HCT116 (cell line): ENCODE results near the gene SOST. TPM values are rescaled to one million over a fixed set of nuclear protein-coding genes. Genes with fewer than 3 reads are reported as not detected.

Source experiments
- ATAC-seq: fragments of 200-7000 bp; cut with Tn5 transposase; 2 replicates; pipeline ENCODE4 v1.9.1; 2020; ENCODE audit warnings: mild to moderate bottlenecking, moderate library complexity
- BruUV-seq: library from RNA; stranded (reverse); fragments of 400-500 nt; replicated peaks from 2 replicates; lab custom pipeline; 2021; lab: Mats Ljungman, UMichigan
- CTCF ChIA-PET: fragments of 300-600 bp; sonication (Branson Sonifier 250); formaldehyde crosslinking; loops from one replicate; lab custom pipeline; 2021; ENCODE audit warnings: antibody characterized with exemption; lab: Charles Lee
- POLR2A ChIA-PET: fragments of 300-600, 350-600 bp; sonication (Branson Sonifier 250); formaldehyde crosslinking; loops from one replicate; lab custom pipeline; 2021; ENCODE audit warnings: antibody characterized with exemption; lab: Charles Lee
- RAD21 ChIA-PET, 2 experiments: fragments of 300-600 bp; sonication (Branson Sonifier 250); formaldehyde crosslinking; loops; one replicate each; lab custom pipeline; 2023; ENCODE audit warnings: low total read pairs in 2 of 2; ENCODE audit not compliant: uncharacterized antibody in 2 of 2, unreplicated experiment in 2 of 2, low non-redundant PET in 1 of 2; lab: Charles Lee
- DNase-seq: peaks from one replicate; pipeline ENCODE4 v3.0.0-alpha.2; 2010; ENCODE audit warnings: low read depth, low spot score
- H2AFZ ChIP-seq: fragments of 200-600 bp; shearing (Covaris generic), sonication (generic); 2 replicates; pipeline ENCODE4 v1.6.1; 2017; ENCODE audit warnings: low read depth, mixed run types, mixed read lengths, antibody characterized with exemption, low read length; ENCODE audit not compliant: poor library complexity, severe bottlenecking
- H3K27ac ChIP-seq: 2 replicates; pipeline ENCODE4 v1.5.1; 2012; ENCODE audit warnings: low read depth, low read length
- H3K27me3 ChIP-seq: fragments of 200-600 bp; sonication (generic); 2 replicates; pipeline ENCODE4 v1.6.1; 2016; ENCODE audit warnings: mixed run types, low read length, mixed read lengths; ENCODE audit not compliant: insufficient read depth
- H3K36me3 ChIP-seq, 2 experiments: fragments of 200-500 bp in 1 of 2; fragments of 200-600 bp in 1 of 2; sonication (Bioruptor generic) in 1 of 2; sonication (generic) in 1 of 2; 2 replicates each; pipeline versions ENCODE4 v1.5.1 to v1.6.1; 2014 to 2016; ENCODE audit warnings: low read length in 2 of 2, inconsistent platforms in 1 of 2, mixed read lengths in 1 of 2, mixed run types in 1 of 2; ENCODE audit not compliant: insufficient read depth in 2 of 2, control insufficient read depth in 1 of 2
- H3K4me1 ChIP-seq, 2 experiments: fragments of 200-600 bp in 1 of 2; sonication (generic) in 1 of 2; 2 replicates each; pipeline versions ENCODE4 v1.5.1 to v1.6.1; 2012 to 2017; ENCODE audit warnings: low read length in 2 of 2, inconsistent platforms in 1 of 2, mild to moderate bottlenecking in 1 of 2, mixed read lengths in 1 of 2, mixed run types in 1 of 2, moderate library complexity in 1 of 2; ENCODE audit not compliant: insufficient read depth in 2 of 2, control insufficient read depth in 1 of 2
- H3K4me2 ChIP-seq: fragments of 200-600 bp; sonication (generic); 2 replicates; pipeline ENCODE4 v1.6.1; 2017; ENCODE audit warnings: mixed run types, low read length, mixed read lengths
- H3K4me3 ChIP-seq, 2 experiments: fragments of 200-600 bp in 1 of 2; sonication (generic) in 1 of 2; replicated peaks in 1 of 2; 2 replicates each; pipeline ENCODE4 v1.5.1; 2011 to 2016; ENCODE audit warnings: low read length in 2 of 2, control low read depth in 1 of 2, low read depth in 1 of 2, mild to moderate bottlenecking in 1 of 2, mixed read lengths in 1 of 2, mixed run types in 1 of 2
- H3K79me2 ChIP-seq: fragments of 200-600 bp; sonication (generic); 2 replicates; pipeline ENCODE4 v1.6.1; 2017; ENCODE audit warnings: mild to moderate bottlenecking, mixed run types, low read length, moderate library complexity, mixed read lengths; ENCODE audit not compliant: insufficient read depth
- H3K9ac ChIP-seq: fragments of 200-600 bp; sonication (generic); 2 replicates; pipeline ENCODE4 v1.6.1; 2016; ENCODE audit warnings: low read length, mixed read lengths
- H3K9me2 ChIP-seq: fragments of 200-600 bp; sonication (generic), shearing (Covaris generic); 2 replicates; pipeline ENCODE4 v1.6.1; 2017; ENCODE audit warnings: mixed run types, mild to moderate bottlenecking, moderate library complexity; ENCODE audit not compliant: insufficient read depth
- H3K9me3 ChIP-seq, 2 experiments: fragments of 200-500 bp in 1 of 2; fragments of 200-600 bp in 1 of 2; sonication (Bioruptor generic) in 1 of 2; sonication (generic) in 1 of 2; 2 replicates each; pipeline ENCODE4 v1.6.1; 2014 to 2017; ENCODE audit warnings: low read length in 2 of 2, mixed read lengths in 2 of 2, inconsistent platforms in 1 of 2, low read depth in 1 of 2, mild to moderate bottlenecking in 1 of 2, mixed run types in 1 of 2, moderate library complexity in 1 of 2; ENCODE audit not compliant: control insufficient read depth in 1 of 2, insufficient read depth in 1 of 2
- H4K20me1 ChIP-seq: fragments of 200-600 bp; sonication (generic), shearing (Covaris generic); 2 replicates; pipeline ENCODE4 v1.6.1; 2017; ENCODE audit warnings: mixed run types, mild to moderate bottlenecking, moderate library complexity; ENCODE audit not compliant: insufficient read depth
- CBX3 ChIP-seq: IDR thresholded peaks from 2 replicates; pipeline ENCODE4 v1.6.1; 2012; ENCODE audit warnings: low read depth
- CEBPB ChIP-seq: IDR thresholded peaks from 2 replicates; pipeline ENCODE4 v1.6.1; 2012; ENCODE audit warnings: low read depth
- EGR1 ChIP-seq: IDR thresholded peaks from 2 replicates; pipeline ENCODE4 v1.6.1; 2012; ENCODE audit warnings: low read depth
- ELF1 ChIP-seq: IDR thresholded peaks from 2 replicates; pipeline ENCODE4 v1.6.1; 2012; ENCODE audit warnings: low read depth, borderline replicate concordance
- EZH2 ChIP-seq: fragments of 200-600 bp; sonication (generic); IDR thresholded peaks from 2 replicates; pipeline ENCODE4 v1.6.1; 2017; ENCODE audit warnings: antibody characterized with exemption, mixed run types
- EZH2phosphoT487 ChIP-seq: fragments of 200-600 bp; IDR thresholded peaks from 2 replicates; pipeline ENCODE4 v1.6.1; 2018; ENCODE audit warnings: antibody characterized with exemption, borderline replicate concordance
- FOSL1 ChIP-seq: IDR thresholded peaks from 2 replicates; pipeline ENCODE4 v1.6.1; 2012; ENCODE audit warnings: low read depth
- JUND ChIP-seq: IDR thresholded peaks from 2 replicates; pipeline ENCODE4 v1.6.1; 2012
- POLR2A ChIP-seq: IDR thresholded peaks from 2 replicates; pipeline ENCODE4 v1.7.0; 2011; ENCODE audit warnings: borderline replicate concordance; ENCODE audit not compliant: insufficient read depth, insufficient read length; ENCODE audit errors: extremely low read depth
- POLR2AphosphoS5 ChIP-seq: IDR thresholded peaks from 2 replicates; pipeline ENCODE4 v1.6.1; 2011; ENCODE audit warnings: mild to moderate bottlenecking, low read depth, low read length, moderate library complexity
- RAD21 ChIP-seq: IDR thresholded peaks from 2 replicates; pipeline ENCODE4 v1.6.1; 2012; ENCODE audit warnings: low read depth, mild to moderate bottlenecking
- SIN3A ChIP-seq: IDR thresholded peaks from 2 replicates; pipeline ENCODE4 v1.6.1; 2012; ENCODE audit warnings: low read depth
- SP1 ChIP-seq: IDR thresholded peaks from 2 replicates; pipeline ENCODE4 v1.6.1; 2012; ENCODE audit warnings: low read depth
- TCF7L2 ChIP-seq: IDR thresholded peaks from 2 replicates; pipeline ENCODE4 v1.7.0; 2011; ENCODE audit warnings: borderline replicate concordance, inconsistent platforms; ENCODE audit not compliant: insufficient read depth, insufficient read length; ENCODE audit errors: extremely low read depth
- YY1 ChIP-seq: IDR thresholded peaks from 2 replicates; pipeline ENCODE4 v1.6.1; 2011; ENCODE audit warnings: low read length, low read depth, moderate library complexity, mild to moderate bottlenecking; ENCODE audit not compliant: insufficient replicate concordance; ENCODE audit errors: extremely low read depth
- ZFX ChIP-seq: fragments of 450-650 bp; IDR thresholded peaks from 2 replicates; pipeline ENCODE4 v1.6.1; 2017
- ZNF274 ChIP-seq: fragments of 200-500 bp; sonication (Bioruptor generic); IDR thresholded peaks from 2 replicates; pipeline ENCODE4 v1.6.1; 2014; ENCODE audit warnings: mild to moderate bottlenecking, low read depth, low read length, inconsistent platforms
- intact Hi-C: fragments of 100-400 bp; cut with micrococcal nuclease; formaldehyde crosslinking; loops from 2 replicates; pipeline ENCODE4 v1.10.0; 2022
- total RNA-seq: library from RNA; stranded (reverse); gene quantifications from one replicate; pipeline ENCODE4 v1.2.1, GENCODE V29; 2021; ENCODE audit not compliant: unreplicated experiment
- TF ChIP-seq, protein P1 (sequence below): IDR thresholded peaks from 2 replicates; pipeline ENCODE4 v1.6.1; 2012
- TF ChIP-seq, protein P2 (sequence below), 3 experiments: fragments of 200-600 bp in 1 of 3; sonication (generic) in 1 of 3; IDR thresholded peaks in 2 of 3; conservative IDR thresholded peaks in 1 of 3; 2 replicates each; pipeline ENCODE4 v1.5.1; 2012 to 2017; ENCODE audit warnings: low read depth in 2 of 3, low read length in 2 of 3, antibody characterized with exemption in 1 of 3, borderline replicate concordance in 1 of 3, control low read depth in 1 of 3, mild to moderate bottlenecking in 1 of 3, mixed read lengths in 1 of 3, mixed run types in 1 of 3, moderate library complexity in 1 of 3; ENCODE audit not compliant: insufficient read depth in 1 of 3
- TF ChIP-seq, protein P3 (sequence below): IDR thresholded peaks from 2 replicates; pipeline ENCODE4 v1.6.1; 2012

SOST gene
- total RNA-seq, 1 experiment from 2014 or later, result not detected

DNA sequence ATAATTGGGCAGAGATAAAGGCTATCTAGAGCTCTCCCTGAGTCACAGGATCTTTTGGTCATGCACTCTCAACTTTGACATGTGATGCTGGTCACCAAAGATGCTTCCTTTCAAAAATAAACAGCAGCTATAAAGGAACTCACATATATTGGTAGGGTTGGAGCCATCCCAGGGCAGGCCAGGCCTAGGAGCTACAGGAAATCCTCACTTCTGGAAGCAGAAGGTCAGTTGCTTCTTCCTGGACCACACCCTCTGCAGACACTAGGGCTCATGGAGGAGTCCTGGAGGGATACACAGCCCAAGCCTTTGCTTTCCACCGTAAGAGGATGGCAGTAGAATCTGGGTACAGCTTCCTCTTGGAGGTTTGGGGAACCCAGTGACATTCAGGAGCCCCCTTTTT is 24.6 kb downstream of the SOST start:
- intact Hi-C loops, result no loop called here
- ATAC-seq (no peak), DNase-seq (no peak)
- POLR2A ChIA-PET, result no interaction called here
- H3K27me3 ChIP-seq, result no peaks in the 10 kb centered on the region
- H4K20me1 ChIP-seq, result no peaks in the 10 kb centered on the region
- no TSS peak for BruUV-seq
- RAD21 ChIA-PET, result no interaction called here
- no peaks in the 10 kb centered on the region for H3K36me3 ChIP-seq
- no peak overlapping the region for H3K9ac ChIP-seq
- no peak overlapping the region for H3K27ac ChIP-seq
- peaks cover 0 to 4% of the 10 kb centered on the region in 2 experiments; a peak in 1 of 4 replicates for H3K4me1 ChIP-seq
- TF ChIP-seq, protein P1, sequence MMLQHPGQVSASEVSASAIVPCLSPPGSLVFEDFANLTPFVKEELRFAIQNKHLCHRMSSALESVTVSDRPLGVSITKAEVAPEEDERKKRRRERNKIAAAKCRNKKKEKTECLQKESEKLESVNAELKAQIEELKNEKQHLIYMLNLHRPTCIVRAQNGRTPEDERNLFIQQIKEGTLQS, result no peak
- TF ChIP-seq RAD21, result no peak
- TF ChIP-seq SP1, result no peak
- no peak for TF ChIP-seq SIN3A
- TF ChIP-seq, protein P2, sequence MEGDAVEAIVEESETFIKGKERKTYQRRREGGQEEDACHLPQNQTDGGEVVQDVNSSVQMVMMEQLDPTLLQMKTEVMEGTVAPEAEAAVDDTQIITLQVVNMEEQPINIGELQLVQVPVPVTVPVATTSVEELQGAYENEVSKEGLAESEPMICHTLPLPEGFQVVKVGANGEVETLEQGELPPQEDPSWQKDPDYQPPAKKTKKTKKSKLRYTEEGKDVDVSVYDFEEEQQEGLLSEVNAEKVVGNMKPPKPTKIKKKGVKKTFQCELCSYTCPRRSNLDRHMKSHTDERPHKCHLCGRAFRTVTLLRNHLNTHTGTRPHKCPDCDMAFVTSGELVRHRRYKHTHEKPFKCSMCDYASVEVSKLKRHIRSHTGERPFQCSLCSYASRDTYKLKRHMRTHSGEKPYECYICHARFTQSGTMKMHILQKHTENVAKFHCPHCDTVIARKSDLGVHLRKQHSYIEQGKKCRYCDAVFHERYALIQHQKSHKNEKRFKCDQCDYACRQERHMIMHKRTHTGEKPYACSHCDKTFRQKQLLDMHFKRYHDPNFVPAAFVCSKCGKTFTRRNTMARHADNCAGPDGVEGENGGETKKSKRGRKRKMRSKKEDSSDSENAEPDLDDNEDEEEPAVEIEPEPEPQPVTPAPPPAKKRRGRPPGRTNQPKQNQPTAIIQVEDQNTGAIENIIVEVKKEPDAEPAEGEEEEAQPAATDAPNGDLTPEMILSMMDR (IDR thresholded peaks at IDR 0.05 in 2 of 3, conservative IDR thresholded peaks at IDR 0.05 in 1 of 3; ENCODE audit: borderline replicate concordance in 1 of 3, insufficient read depth in 1 of 3, low read depth in 2 of 3, low read length in 2 of 3), result no peak
- no peak for TF ChIP-seq JUND
- no peak for TF ChIP-seq YY1
- TF ChIP-seq CEBPB, result no peak
- no peak for TF ChIP-seq TCF7L2
- no peak for TF ChIP-seq ELF1
- no peak for TF ChIP-seq EZH2phosphoT487
- no peak for TF ChIP-seq POLR2AphosphoS5
- no peak for TF ChIP-seq CBX3
- no peak for TF ChIP-seq EGR1
- no peak for TF ChIP-seq ZNF274
- TF ChIP-seq FOSL1, result no peak
- TF ChIP-seq POLR2A, result no peak
- TF ChIP-seq ZFX, result no peak
- TF ChIP-seq, protein P3, sequence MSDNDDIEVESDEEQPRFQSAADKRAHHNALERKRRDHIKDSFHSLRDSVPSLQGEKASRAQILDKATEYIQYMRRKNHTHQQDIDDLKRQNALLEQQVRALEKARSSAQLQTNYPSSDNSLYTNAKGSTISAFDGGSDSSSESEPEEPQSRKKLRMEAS, result no peak
- no peak for TF ChIP-seq EZH2
- no peak overlapping the region for H2AFZ ChIP-seq
- no peak overlapping the region for H3K4me3 ChIP-seq
- H3K9me2 ChIP-seq, result no peaks in the 10 kb centered on the region
- CTCF ChIA-PET, result no interaction called here
- H3K9me3 ChIP-seq, result no peaks in the 10 kb centered on the region; a peak in 2 of 4 replicates
- H3K4me2 ChIP-seq, result no peak overlapping the region
- H3K79me2 ChIP-seq, result no peaks in the 10 kb centered on the region
